Loucy (cell line): Measurements from ENCODE around the gene LMBRD2.

Source experiments
- H2AFZ ChIP-seq: fragments of 200-600 bp; sonication (generic); 2 replicates; pipeline ENCODE4 v1.6.0; 2016; ENCODE audit warnings: antibody characterized with exemption, mild to moderate bottlenecking, low read length, moderate library complexity
- H3F3A ChIP-seq: fragments of 200-600 bp; 2 replicates; pipeline ENCODE4 v1.6.0; 2016; ENCODE audit warnings: antibody characterized with exemption, low read depth, mild to moderate bottlenecking
- H3K27me3 ChIP-seq: fragments of 200-600 bp; sonication (generic); 2 replicates; pipeline ENCODE4 v1.6.1; 2014; ENCODE audit warnings: low read length, mild to moderate bottlenecking; ENCODE audit not compliant: insufficient read depth, poor library complexity, severe bottlenecking
- H3K36me3 ChIP-seq: fragments of 200-600 bp; sonication (generic); 2 replicates; pipeline ENCODE4 v1.6.1; 2016; ENCODE audit warnings: low read length; ENCODE audit not compliant: insufficient read depth
- H3K4me1 ChIP-seq: fragments of 200-600 bp; sonication (generic); 2 replicates; pipeline ENCODE4 v1.5.1; 2014; ENCODE audit warnings: low read length, mild to moderate bottlenecking; ENCODE audit not compliant: insufficient read depth, poor library complexity, severe bottlenecking
- H3K4me2 ChIP-seq: fragments of 200-600 bp; sonication (generic); 2 replicates; pipeline ENCODE4 v1.6.0; 2014; ENCODE audit warnings: antibody characterized with exemption, low read length, low read depth, mild to moderate bottlenecking; ENCODE audit not compliant: poor library complexity, severe bottlenecking
- H3K4me3 ChIP-seq: fragments of 200-600 bp; sonication (generic); 2 replicates; pipeline ENCODE4 v1.5.1; 2014; ENCODE audit warnings: low read length, mild to moderate bottlenecking, mixed read lengths; ENCODE audit not compliant: poor library complexity, severe bottlenecking
- H3K79me2 ChIP-seq: fragments of 200-600 bp; sonication (generic); 2 replicates; pipeline ENCODE4 v1.6.1; 2014; ENCODE audit warnings: low read length; ENCODE audit not compliant: insufficient read depth
- H3K9ac ChIP-seq: fragments of 200-600 bp; sonication (generic); 2 replicates; pipeline ENCODE4 v1.6.0; 2014; ENCODE audit warnings: mild to moderate bottlenecking, low read depth, low read length, moderate library complexity; ENCODE audit not compliant: poor library complexity, severe bottlenecking
- H3K9me2 ChIP-seq: fragments of 200-600 bp; sonication (generic); replicated peaks from 2 replicates; pipeline ENCODE4 v1.6.1; 2016; ENCODE audit warnings: low read depth, low read length, mixed read lengths
- H3K9me3 ChIP-seq: fragments of 200-600 bp; sonication (generic); 2 replicates; pipeline ENCODE4 v1.6.1; 2014; ENCODE audit warnings: mild to moderate bottlenecking, antibody characterized with exemption, low read length, low read depth; ENCODE audit not compliant: insufficient read depth
- H4K20me1 ChIP-seq: fragments of 200-600 bp; sonication (generic); 2 replicates; pipeline ENCODE4 v1.6.0; 2014; ENCODE audit warnings: antibody characterized with exemption, low read length, mild to moderate bottlenecking; ENCODE audit not compliant: insufficient read depth, poor library complexity, severe bottlenecking
- CTCF ChIP-seq: fragments of 200-600 bp; sonication (generic); conservative IDR thresholded peaks from 2 replicates; pipeline ENCODE4 v1.5.1; 2014; ENCODE audit warnings: mild to moderate bottlenecking, antibody characterized with exemption, low read length
- EZH2phosphoT487 ChIP-seq: fragments of 200-600 bp; IDR thresholded peaks from 2 replicates; pipeline ENCODE4 v1.6.1; 2018; ENCODE audit warnings: antibody characterized with exemption, mild to moderate bottlenecking, moderate library complexity, borderline replicate concordance

LMBRD2 gene

GRCh38 chr5:36147681-36148080 lies 4.0 kb downstream of the LMBRD2 start:
- Histone ChIP-seq H3K4me3 (no peak overlapping the region), H3K9ac (no peak overlapping the region), H3K9me2 (no peaks in the 10 kb centered on the region), H4K20me1 (no peaks in the 10 kb centered on the region), H3K9me3 (no peaks in the 10 kb centered on the region), H2AFZ (no peak overlapping the region), H3K79me2 (peaks cover 28% of the 10 kb centered on the region), H3K4me1 (peaks cover 12% of the 10 kb centered on the region), H3F3A (no peaks in the 10 kb centered on the region), H3K27me3 (no peaks in the 10 kb centered on the region), H3K4me2 (no peak overlapping the region), H3K36me3 (no peaks in the 10 kb centered on the region)
- TF ChIP-seq EZH2phosphoT487, result no peak
- TF ChIP-seq CTCF, result no peak

DNA sequence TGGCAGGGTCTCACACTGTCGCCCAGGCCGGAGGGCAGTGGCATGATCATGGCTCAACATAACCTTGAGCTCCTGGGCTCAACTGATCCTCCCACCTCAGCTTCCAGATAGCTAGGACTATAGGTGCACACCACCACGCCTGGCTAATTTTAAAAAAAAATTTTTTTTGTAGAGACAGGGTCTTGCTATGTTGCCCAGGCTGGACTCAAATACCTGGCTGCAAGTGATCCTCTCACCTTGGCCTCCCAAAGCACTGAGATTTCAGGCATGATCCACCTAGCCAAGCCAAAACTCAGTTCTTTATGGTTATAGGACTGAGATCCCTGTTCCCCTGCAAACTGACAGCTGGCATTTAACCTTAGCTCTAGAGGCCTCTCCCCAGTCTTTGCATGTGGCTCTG lies 5.3 kb downstream of the LMBRD2 start:
- peaks cover 12% of the 10 kb centered on the region for H3K4me1 ChIP-seq
- H3K36me3 ChIP-seq, result no peaks in the 10 kb centered on the region
- H3K9me3 ChIP-seq, result no peaks in the 10 kb centered on the region
- no peaks in the 10 kb centered on the region for H3K27me3 ChIP-seq
- H3K79me2 ChIP-seq, result peaks cover 21% of the 10 kb centered on the region
- H3K9ac ChIP-seq, result no peak overlapping the region
- no peak overlapping the region for H2AFZ ChIP-seq
- no peaks in the 10 kb centered on the region for H3K9me2 ChIP-seq
- H3F3A ChIP-seq, result no peaks in the 10 kb centered on the region
- no peak overlapping the region for H3K4me2 ChIP-seq
- no peak overlapping the region for H3K4me3 ChIP-seq
- H4K20me1 ChIP-seq, result no peaks in the 10 kb centered on the region
- TF ChIP-seq CTCF (no peak), EZH2phosphoT487 (no peak)

DNA sequence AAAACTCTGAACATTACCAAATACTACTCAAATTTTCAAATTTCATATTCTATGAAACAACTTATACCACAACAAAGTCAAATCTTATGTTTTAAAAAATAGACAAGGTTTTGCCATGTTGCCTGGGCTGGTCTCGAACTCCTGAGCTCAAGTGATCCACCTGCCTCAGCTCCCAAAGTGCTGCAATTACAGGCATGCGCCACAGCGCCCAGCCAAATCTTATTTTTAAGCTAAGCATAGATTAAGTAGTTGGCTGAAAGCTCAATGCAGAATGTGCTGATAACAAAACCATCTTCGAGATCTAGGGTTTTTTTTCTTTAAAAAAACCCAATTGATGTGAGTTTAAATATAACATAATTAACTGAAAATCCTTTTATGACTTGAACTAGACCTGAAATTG lies 6.4 kb downstream of the LMBRD2 start:
- H3K9me2 ChIP-seq, result no peaks in the 10 kb centered on the region
- no peak overlapping the region for H3K4me3 ChIP-seq
- peaks cover 16% of the 10 kb centered on the region for H3K79me2 ChIP-seq
- H2AFZ ChIP-seq, result no peak overlapping the region
- peaks cover 9% of the 10 kb centered on the region; the same call in 1 of the 2 replicates for H3K36me3 ChIP-seq
- no peaks in the 10 kb centered on the region for H3F3A ChIP-seq
- no peaks in the 10 kb centered on the region for H3K27me3 ChIP-seq
- H3K4me1 ChIP-seq, result peaks cover 8% of the 10 kb centered on the region
- H3K4me2 ChIP-seq, result no peak overlapping the region
- TF ChIP-seq CTCF, result no peak; the same call in 1 of the 2 replicates
- TF ChIP-seq EZH2phosphoT487, result no peak
- H3K9me3 ChIP-seq, result peaks cover 3% of the 10 kb centered on the region; the same call in 1 of the 2 replicates
- no peaks in the 10 kb centered on the region for H4K20me1 ChIP-seq
- H3K9ac ChIP-seq, result no peak overlapping the region
